Stimulated activated naive CD8-positive, alpha-beta T cell treated with anti-CD3 and anti-CD28 coated beads, Interleukin-15, Interleukin-2, amounts not matched to agents 100 U/mL and 50 U/mL, for 24 hours (primary cell): ENCODE measurements around the gene RNF144A.

Experiments
- ATAC-seq: fragments of 150-1000 bp; cut with Tn5 transposase; one replicate; pipeline ENCODE4 v1.10.0; 2021
- DNase-seq: peaks from one replicate; pipeline ENCODE4 v3.0.0; 2021

The RNF144A gene

GRCh38 chr2:7007846-7008741 is 90.9 kb downstream of the RNF144A start:
- ATAC-seq (peak; percentile 34), DNase-seq (no peak)

- ATAC-seq (no peak), DNase-seq (no peak)
Observed at GRCh38 chr2:7009207-7009911, 92.1 kb downstream of the RNF144A start.

- ATAC-seq, result no peak
- no peak for DNase-seq
Observed at GRCh38 chr2:7010391-7011054, 93.3 kb downstream of the RNF144A start.

- DNase-seq (no peak), ATAC-seq (no peak)
Observed at GRCh38 chr2:7011356-7012083, 94.3 kb downstream of the RNF144A start.

GRCh38 chr2:7012141-7012764 is 95.0 kb downstream of the RNF144A start:
- DNase-seq (no peak), ATAC-seq (no peak)

- DNase-seq, result no peak
- ATAC-seq, result no peak
Observed at GRCh38 chr2:7013471-7014160, 96.4 kb downstream of the RNF144A start.

GRCh38 chr2:7014174-7014640 is 97.0 kb downstream of the RNF144A start:
- DNase-seq (no peak), ATAC-seq (no peak)

GRCh38 chr2:7015007-7015950 is 98.1 kb downstream of the RNF144A start:
- ATAC-seq (no peak), DNase-seq (no peak)

- ATAC-seq, result no peak
- no peak for DNase-seq
Observed at GRCh38 chr2:7016148-7016547, 98.9 kb downstream of the RNF144A start.

- ATAC-seq, result no peak
- no peak for DNase-seq
Observed at GRCh38 chr2:7016601-7017211, 99.5 kb downstream of the RNF144A start.

- no peak for ATAC-seq
- DNase-seq, result no peak
Observed at GRCh38 chr2:7017671-7018281, 100.6 kb downstream of the RNF144A start.

GRCh38 chr2:7018282-7018701 is 101.1 kb downstream of the RNF144A start:
- DNase-seq (no peak), ATAC-seq (no peak)

- no peak for DNase-seq
- no peak for ATAC-seq
Observed at GRCh38 chr2:7018767-7019166, 101.6 kb downstream of the RNF144A start.

- no peak for ATAC-seq
- DNase-seq, result no peak
Observed at GRCh38 chr2:7019191-7019590, 102.0 kb downstream of the RNF144A start.

- no peak for ATAC-seq
- DNase-seq, result no peak
Observed at GRCh38 chr2:7020059-7020458, 102.8 kb downstream of the RNF144A start.

- ATAC-seq (peak; percentile 12), DNase-seq (no peak)
Observed at GRCh38 chr2:7020468-7020867, 103.3 kb downstream of the RNF144A start.

- DNase-seq (no peak), ATAC-seq (no peak)
Observed at GRCh38 chr2:7020939-7021470, 103.8 kb downstream of the RNF144A start.
